ENCODE data around the gene NSG2.
"Not testable (repeated sequence)": the region's sequence is repeated elsewhere in the genome, so short reads cannot be mapped to it uniquely, and the experiment has no call there.

The NSG2 gene

GRCh38 chr5:174045470-174046025 is at the start of gene NSG2:
Gene NSG2 (plus strand): TSS chr5:174045706. CDS start chr5:174046756, 1,050 bp downstream.
- DNase-seq = no peak

GRCh38 chr5:173997331-173997730 is 48.2 kb upstream of the NSG2 start:
- no peak for DNase-seq

GRCh38 chr5:173998531-173998930 is 47.0 kb upstream of the NSG2 start:
- DNase-seq = no peak

- DNase-seq = no peak
Measured at GRCh38 chr5:174000076-174000475, 45.4 kb upstream of the NSG2 start.

GRCh38 chr5:174003795-174004194 is 41.7 kb upstream of the NSG2 start:
- DNase-seq = no peak

GRCh38 chr5:174008922-174009321 is 36.6 kb upstream of the NSG2 start:
- no peak for DNase-seq

- no peak for DNase-seq
Measured at GRCh38 chr5:174010365-174010764, 35.1 kb upstream of the NSG2 start.

- no peak for DNase-seq
Measured at GRCh38 chr5:174011441-174011840, 34.1 kb upstream of the NSG2 start.

- not testable (repeated sequence) for DNase-seq
Measured at GRCh38 chr5:174020069-174020927, 25.2 kb upstream of the NSG2 start.

- no peak for DNase-seq
Measured at GRCh38 chr5:174020928-174021304, 24.6 kb upstream of the NSG2 start.

GRCh38 chr5:174022384-174023095 is 23.0 kb upstream of the NSG2 start:
- no peak for DNase-seq

GRCh38 chr5:174030286-174030685 is 15.2 kb upstream of the NSG2 start:
- no peak for DNase-seq

GRCh38 chr5:174044466-174045254 is 846 bp upstream of the NSG2 start:
- DNase-seq = no peak

- DNase-seq = no peak
Measured at GRCh38 chr5:174046558-174046957, 1.1 kb downstream of the NSG2 start.

GRCh38 chr5:174047472-174048099 is 2.1 kb downstream of the NSG2 start:
- no peak for DNase-seq

- DNase-seq = no peak
Measured at GRCh38 chr5:174052636-174053035, 7.1 kb downstream of the NSG2 start.

- no peak for DNase-seq
Measured at GRCh38 chr5:174053905-174054304, 8.4 kb downstream of the NSG2 start.

- no peak for DNase-seq
Measured at GRCh38 chr5:174056064-174056847, 10.8 kb downstream of the NSG2 start.

- no peak for DNase-seq
Measured at GRCh38 chr5:174057206-174057605, 11.7 kb downstream of the NSG2 start.

- DNase-seq = no peak
Measured at GRCh38 chr5:174058433-174059122, 13.1 kb downstream of the NSG2 start.

GRCh38 chr5:174059247-174059646 is 13.7 kb downstream of the NSG2 start:
- DNase-seq = no peak
